ENCODE measurements around the gene ZSCAN12. TPM values are rescaled to one million over a fixed set of nuclear protein-coding genes. Genes with fewer than 3 reads are reported as not detected.

ZSCAN12 gene
- total RNA-seq, 2 experiments from 2014 or later: 8.4 to 10.5 TPM

DNA sequence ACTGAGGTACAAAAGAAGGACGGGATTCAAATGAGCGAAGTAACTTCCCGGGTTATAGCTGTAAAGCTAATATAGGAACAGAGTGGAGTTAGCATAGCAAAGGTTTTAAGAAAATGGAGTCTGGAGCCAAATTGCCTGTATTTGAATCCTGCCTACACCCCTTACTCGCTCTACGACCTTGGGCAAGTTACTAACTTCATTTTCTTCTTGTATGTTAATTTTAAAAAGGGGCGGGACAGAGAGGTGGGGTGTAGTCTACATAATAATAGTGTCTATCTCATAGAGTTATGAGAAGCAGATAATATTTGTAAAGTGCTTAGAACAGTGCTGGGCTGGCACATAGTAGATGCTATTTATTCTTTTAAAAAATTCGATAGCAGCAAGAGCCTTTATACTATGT, 43.0 kb upstream of the ZSCAN12 start:
- Histone ChIP-seq H3K9me3 (ENCODE audit: low read length) (0 out of 2 replicates have a peak, but pooled peaks cover 6% of the 10 kb centered on the region), H3K9me2 (ENCODE audit: insufficient read depth, low read length) (no peaks in the 10 kb centered on the region; the same call in 1 of the 2 replicates), H3K4me2 (ENCODE audit: low read length) (no peak overlapping the region), H3K36me3 (ENCODE audit: insufficient read depth, low read length) (no peaks in the 10 kb centered on the region), H3K27ac (ENCODE audit: low read depth, low read length, poor library complexity, severe bottlenecking) (no peak overlapping the region), H3K79me2 (ENCODE audit: insufficient read depth, low read depth, low read length) (no peaks in the 10 kb centered on the region), H3K4me3 (ENCODE audit: low read depth, low read length, poor library complexity, severe bottlenecking) (no peak overlapping the region), H2AFZ (ENCODE audit: low read length) (no peak overlapping the region), H3K4me1 (ENCODE audit: insufficient read depth, low read length, poor library complexity, severe bottlenecking) (no peaks in the 10 kb centered on the region), H4K20me1 (ENCODE audit: insufficient read depth, low read length) (no peaks in the 10 kb centered on the region)
- no peak for DNase-seq (ENCODE audit: low spot score)
- ChIA-PET POLR2A (no interaction called here), CTCF (ENCODE audit: unreplicated experiment) (no interaction called here)
- no TSS peak for BruUV-seq (replicated peaks)
- intact Hi-C loops (cut with micrococcal nuclease; ENCODE audit: unreplicated experiment): no loop called here
- no peak for TF ChIP-seq EZH2phosphoT487 (IDR thresholded peaks at IDR 0.05; ENCODE audit: borderline replicate concordance, low read depth, low read length)
- TF ChIP-seq, protein P1, sequence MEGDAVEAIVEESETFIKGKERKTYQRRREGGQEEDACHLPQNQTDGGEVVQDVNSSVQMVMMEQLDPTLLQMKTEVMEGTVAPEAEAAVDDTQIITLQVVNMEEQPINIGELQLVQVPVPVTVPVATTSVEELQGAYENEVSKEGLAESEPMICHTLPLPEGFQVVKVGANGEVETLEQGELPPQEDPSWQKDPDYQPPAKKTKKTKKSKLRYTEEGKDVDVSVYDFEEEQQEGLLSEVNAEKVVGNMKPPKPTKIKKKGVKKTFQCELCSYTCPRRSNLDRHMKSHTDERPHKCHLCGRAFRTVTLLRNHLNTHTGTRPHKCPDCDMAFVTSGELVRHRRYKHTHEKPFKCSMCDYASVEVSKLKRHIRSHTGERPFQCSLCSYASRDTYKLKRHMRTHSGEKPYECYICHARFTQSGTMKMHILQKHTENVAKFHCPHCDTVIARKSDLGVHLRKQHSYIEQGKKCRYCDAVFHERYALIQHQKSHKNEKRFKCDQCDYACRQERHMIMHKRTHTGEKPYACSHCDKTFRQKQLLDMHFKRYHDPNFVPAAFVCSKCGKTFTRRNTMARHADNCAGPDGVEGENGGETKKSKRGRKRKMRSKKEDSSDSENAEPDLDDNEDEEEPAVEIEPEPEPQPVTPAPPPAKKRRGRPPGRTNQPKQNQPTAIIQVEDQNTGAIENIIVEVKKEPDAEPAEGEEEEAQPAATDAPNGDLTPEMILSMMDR (conservative IDR thresholded peaks at IDR 0.05; ENCODE audit: low read length): no peak

DNA sequence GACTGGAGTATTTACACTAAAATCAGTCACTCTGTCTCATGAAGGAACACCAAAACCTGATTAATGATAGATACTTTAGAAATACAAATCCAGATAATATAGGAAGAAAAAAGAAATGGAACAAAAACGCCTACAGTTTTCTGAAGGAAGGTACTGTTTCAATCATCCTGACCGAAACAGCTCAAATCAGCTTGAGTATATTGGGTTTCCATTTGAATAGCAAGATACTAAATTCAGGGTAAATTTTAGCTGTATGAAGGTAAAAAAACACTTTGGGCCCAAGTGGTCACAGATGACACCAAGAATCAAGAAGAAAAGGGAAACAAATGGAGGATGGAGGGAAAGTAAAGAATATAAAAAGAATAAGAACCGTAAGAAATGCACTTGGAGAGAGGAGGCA, 36.9 kb upstream of the ZSCAN12 start:
- intact Hi-C loops (cut with micrococcal nuclease; ENCODE audit: unreplicated experiment): no loop called here
- CTCF ChIA-PET (ENCODE audit: unreplicated experiment): no interaction called here
- BruUV-seq (replicated peaks): no TSS peak

DNA sequence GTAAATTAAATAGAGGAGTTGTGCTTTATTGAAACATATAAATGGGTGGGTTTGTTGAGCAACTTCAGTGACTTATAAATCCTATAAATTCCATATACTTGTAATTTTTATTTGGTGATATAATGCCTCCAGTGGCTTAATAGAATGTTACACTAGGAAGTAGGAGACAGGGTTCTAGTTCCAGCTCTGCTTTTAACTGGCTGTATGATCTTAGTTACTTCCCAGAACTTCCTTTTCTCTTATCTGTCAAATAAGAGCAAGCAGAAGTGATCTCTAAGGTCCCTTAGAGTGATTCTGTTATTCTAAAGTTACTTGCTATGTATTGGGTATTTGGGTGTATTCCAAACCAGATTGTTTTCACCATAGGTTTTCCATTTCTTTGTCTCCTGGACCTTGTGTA, 33.6 kb upstream of the ZSCAN12 start:
- Histone ChIP-seq H2AFZ (ENCODE audit: low read length) (no peak overlapping the region), H3K79me2 (ENCODE audit: insufficient read depth, low read depth, low read length) (no peaks in the 10 kb centered on the region), H3K9me2 (ENCODE audit: insufficient read depth, low read length) (no peaks in the 10 kb centered on the region), H3K4me2 (ENCODE audit: low read length) (no peak overlapping the region), H3K36me3 (ENCODE audit: insufficient read depth, low read length) (no peaks in the 10 kb centered on the region), H3K9me3 (ENCODE audit: low read length) (no peaks in the 10 kb centered on the region), H3K27ac (ENCODE audit: low read depth, low read length, poor library complexity, severe bottlenecking) (no peak overlapping the region), H3K4me1 (ENCODE audit: insufficient read depth, low read length, poor library complexity, severe bottlenecking) (no peaks in the 10 kb centered on the region), H4K20me1 (ENCODE audit: insufficient read depth, low read length) (no peaks in the 10 kb centered on the region), H3K4me3 (ENCODE audit: low read depth, low read length, poor library complexity, severe bottlenecking) (no peak overlapping the region)
- CTCF ChIA-PET (ENCODE audit: unreplicated experiment): no interaction called here
- POLR2A ChIA-PET: no interaction called here
- peak; percentile 8 for DNase-seq (ENCODE audit: low spot score)
- TF ChIP-seq EZH2phosphoT487 (IDR thresholded peaks at IDR 0.05; ENCODE audit: borderline replicate concordance, low read depth, low read length): no peak
- TF ChIP-seq, protein P1 (conservative IDR thresholded peaks at IDR 0.05; ENCODE audit: low read length): peak; percentile 47
- no TSS peak for BruUV-seq (replicated peaks)
- intact Hi-C loops (cut with micrococcal nuclease; ENCODE audit: unreplicated experiment): no loop called here

More for the DNA sequence above, 36.9 kb upstream of the ZSCAN12 start:
- Histone ChIP-seq H3K27ac (ENCODE audit: low read depth, low read length, poor library complexity, severe bottlenecking) (no peak overlapping the region), H4K20me1 (ENCODE audit: insufficient read depth, low read length) (no peaks in the 10 kb centered on the region), H2AFZ (ENCODE audit: low read length) (no peak overlapping the region), H3K9me3 (ENCODE audit: low read length) (no peaks in the 10 kb centered on the region), H3K9me2 (ENCODE audit: insufficient read depth, low read length) (no peaks in the 10 kb centered on the region), H3K36me3 (ENCODE audit: insufficient read depth, low read length) (no peaks in the 10 kb centered on the region), H3K4me3 (ENCODE audit: low read depth, low read length, poor library complexity, severe bottlenecking) (no peak overlapping the region), H3K4me1 (ENCODE audit: insufficient read depth, low read length, poor library complexity, severe bottlenecking) (no peaks in the 10 kb centered on the region), H3K4me2 (ENCODE audit: low read length) (no peak overlapping the region), H3K79me2 (ENCODE audit: insufficient read depth, low read depth, low read length) (no peaks in the 10 kb centered on the region)
- no peak for DNase-seq (ENCODE audit: low spot score)
- TF ChIP-seq, protein P1 (conservative IDR thresholded peaks at IDR 0.05; ENCODE audit: low read length): no peak
- no peak for TF ChIP-seq EZH2phosphoT487 (IDR thresholded peaks at IDR 0.05; ENCODE audit: borderline replicate concordance, low read depth, low read length)
- POLR2A ChIA-PET: interaction anchor here (0.8 kb wide), 1 partner anchor 11 kb away, joined by 3 read pairs; no protein-coding TSS in a partner anchor
